NCI-H1417 treated with DMSO at 0.1 percent for 48 hours (cell line): Measurements from ENCODE around the gene CCDC178.

Experiments
- DNase-seq: peaks from one replicate; lab custom pipeline; 2025; lab: John Stamatoyannopoulos, UW

Gene CCDC178

GRCh38 chr18:33116376-33116775 is 324.1 kb downstream of the CCDC178 start:
- no peak for DNase-seq

- DNase-seq: no peak
Measured at GRCh38 chr18:33115917-33116316, 324.6 kb downstream of the CCDC178 start.

GRCh38 chr18:33115476-33115875 is 325.0 kb downstream of the CCDC178 start:
- DNase-seq: no peak

- DNase-seq: no peak
Measured at GRCh38 chr18:33114749-33115148, 325.8 kb downstream of the CCDC178 start.

GRCh38 chr18:33113416-33113815 is 327.1 kb downstream of the CCDC178 start:
- DNase-seq: peak; percentile 7

GRCh38 chr18:33107511-33107910 is 333.0 kb downstream of the CCDC178 start:
- no peak for DNase-seq

- no peak for DNase-seq
Measured at GRCh38 chr18:33101316-33101715, 339.2 kb downstream of the CCDC178 start.

GRCh38 chr18:33099626-33100025 is 340.9 kb downstream of the CCDC178 start:
- DNase-seq: no peak

- no peak for DNase-seq
Measured at GRCh38 chr18:33097126-33097525, 343.4 kb downstream of the CCDC178 start.

GRCh38 chr18:33090461-33090860 is 350.1 kb downstream of the CCDC178 start:
- DNase-seq: no peak

- DNase-seq: no peak
Measured at GRCh38 chr18:33076601-33077000, 363.9 kb downstream of the CCDC178 start.

GRCh38 chr18:33074125-33074524 is 366.4 kb downstream of the CCDC178 start:
- no peak for DNase-seq

- DNase-seq: no peak
Measured at GRCh38 chr18:33062834-33063364, 377.6 kb downstream of the CCDC178 start.

GRCh38 chr18:33052886-33053285 is 387.6 kb downstream of the CCDC178 start:
- DNase-seq: no peak

- peak; percentile 87 for DNase-seq
Measured at GRCh38 chr18:33051407-33051806, 389.1 kb downstream of the CCDC178 start.

- DNase-seq: no peak
Measured at GRCh38 chr18:33040213-33040612, 400.3 kb downstream of the CCDC178 start.

- no peak for DNase-seq
Measured at GRCh38 chr18:33034945-33035344, 405.6 kb downstream of the CCDC178 start.

GRCh38 chr18:33034212-33034611 is 406.3 kb downstream of the CCDC178 start:
- DNase-seq: no peak

GRCh38 chr18:33022370-33022769 is 418.2 kb downstream of the CCDC178 start:
- DNase-seq: no peak

- DNase-seq: no peak
Measured at GRCh38 chr18:33020877-33021276, 419.6 kb downstream of the CCDC178 start.

- no peak for DNase-seq
Measured at GRCh38 chr18:33014060-33014796, 426.3 kb downstream of the CCDC178 start.

GRCh38 chr18:33010149-33010548 is 430.4 kb downstream of the CCDC178 start:
- DNase-seq: no peak

- no peak for DNase-seq
Measured at GRCh38 chr18:32998921-32999320, 441.6 kb downstream of the CCDC178 start.

GRCh38 chr18:32998285-32998684 is 442.2 kb downstream of the CCDC178 start:
- no peak for DNase-seq
